ENCODE data around the gene ADARB2. TPM values are rescaled to one million over a fixed set of nuclear protein-coding genes. Genes with fewer than 3 reads are reported as not detected.
A peak's percentile ranks its signal among the peaks of the same experiment; 100 is the strongest.

ADARB2 gene
- total and polyA plus RNA-seq, 8 donors: 0.34 to 24.7 (median 3.2) TPM

DNA sequence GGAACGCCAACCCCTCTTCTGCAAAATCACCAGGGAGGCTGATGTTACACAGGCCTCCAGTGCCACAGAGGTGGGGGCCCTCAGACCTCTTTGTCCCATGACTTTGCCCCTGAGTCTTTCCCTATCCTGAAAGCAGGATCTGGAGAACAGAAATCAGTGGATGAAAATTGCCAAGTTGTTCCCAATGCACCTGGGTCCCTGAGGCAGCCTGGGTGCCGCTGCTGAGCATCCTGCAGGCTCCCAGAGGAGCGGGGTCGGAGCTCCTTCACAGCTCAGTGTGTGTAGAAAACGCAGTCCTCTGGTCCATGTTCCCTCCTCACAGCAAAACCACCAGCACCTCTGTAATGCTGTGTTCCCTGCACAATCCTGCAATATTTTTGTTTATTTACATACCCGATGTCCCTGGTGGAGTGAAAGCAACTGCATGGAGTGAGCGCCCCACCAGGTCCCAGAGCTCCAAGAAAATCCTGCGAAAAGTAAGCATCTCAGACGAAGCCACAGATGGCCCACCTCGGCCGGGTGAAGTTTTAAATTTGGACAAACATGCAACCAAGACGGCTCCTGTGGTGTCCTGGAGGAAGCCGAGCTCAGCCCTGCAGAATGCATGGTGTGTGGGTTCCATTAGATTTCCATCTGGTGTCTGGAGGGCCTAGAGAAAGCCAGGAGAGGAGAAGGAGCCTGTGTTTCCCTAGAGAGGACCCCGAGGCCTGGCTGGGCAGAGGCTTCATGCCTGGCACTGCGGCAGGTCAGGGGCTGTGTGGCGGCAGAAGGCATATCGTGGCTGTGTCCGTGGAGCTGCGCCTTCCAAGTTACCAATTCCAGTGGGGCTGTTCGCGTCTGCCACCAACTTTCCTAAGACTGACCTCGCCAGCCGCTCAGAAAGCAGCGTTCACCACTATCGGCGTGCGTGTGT is 445.9 kb downstream of the ADARB2 start:
- DNase-seq (no peak), FAIRE-seq (no peak), ATAC-seq (no peak)
- H3K4me3 ChIP-seq: no peak overlapping the region
- WGBS, 2 donors: 75 to 76% methylated on average over 27 of the region's 27 CpGs
- no peaks in the 10 kb centered on the region for H3K27me3 ChIP-seq
- H3K27ac ChIP-seq: no peak overlapping the region
- H3K36me3 ChIP-seq: no peaks in the 10 kb centered on the region
- TF ChIP-seq, protein P1, sequence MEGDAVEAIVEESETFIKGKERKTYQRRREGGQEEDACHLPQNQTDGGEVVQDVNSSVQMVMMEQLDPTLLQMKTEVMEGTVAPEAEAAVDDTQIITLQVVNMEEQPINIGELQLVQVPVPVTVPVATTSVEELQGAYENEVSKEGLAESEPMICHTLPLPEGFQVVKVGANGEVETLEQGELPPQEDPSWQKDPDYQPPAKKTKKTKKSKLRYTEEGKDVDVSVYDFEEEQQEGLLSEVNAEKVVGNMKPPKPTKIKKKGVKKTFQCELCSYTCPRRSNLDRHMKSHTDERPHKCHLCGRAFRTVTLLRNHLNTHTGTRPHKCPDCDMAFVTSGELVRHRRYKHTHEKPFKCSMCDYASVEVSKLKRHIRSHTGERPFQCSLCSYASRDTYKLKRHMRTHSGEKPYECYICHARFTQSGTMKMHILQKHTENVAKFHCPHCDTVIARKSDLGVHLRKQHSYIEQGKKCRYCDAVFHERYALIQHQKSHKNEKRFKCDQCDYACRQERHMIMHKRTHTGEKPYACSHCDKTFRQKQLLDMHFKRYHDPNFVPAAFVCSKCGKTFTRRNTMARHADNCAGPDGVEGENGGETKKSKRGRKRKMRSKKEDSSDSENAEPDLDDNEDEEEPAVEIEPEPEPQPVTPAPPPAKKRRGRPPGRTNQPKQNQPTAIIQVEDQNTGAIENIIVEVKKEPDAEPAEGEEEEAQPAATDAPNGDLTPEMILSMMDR (IDR thresholded peaks at IDR 0.05): no peak
- no peaks in the 10 kb centered on the region for H3K4me1 ChIP-seq
- H3K9me3 ChIP-seq: no peaks in the 10 kb centered on the region
- intact Hi-C loops (cut with DNase I): no loop called here

DNA sequence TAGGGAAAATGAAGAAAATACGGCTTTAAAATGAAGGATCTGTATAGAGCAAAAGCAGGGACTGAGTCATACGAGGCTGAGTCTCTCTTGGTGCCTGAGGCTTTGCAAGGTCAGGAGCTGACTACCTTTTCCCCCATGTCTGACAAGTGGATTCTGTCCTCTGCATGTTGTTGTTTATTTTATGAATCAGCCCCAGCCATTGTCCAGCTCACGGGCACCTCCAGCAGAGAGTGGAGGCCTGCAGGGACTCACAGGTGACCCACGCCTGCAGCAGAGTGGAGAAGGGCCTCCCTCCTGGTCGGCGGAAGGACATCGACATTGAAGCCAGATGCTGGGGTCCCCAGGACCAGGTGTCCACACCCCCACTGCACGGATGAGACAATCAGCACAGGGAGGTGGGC is 447.3 kb downstream of the ADARB2 start:
- H3K4me1 ChIP-seq: no peaks in the 10 kb centered on the region
- TF ChIP-seq, protein P1 (IDR thresholded peaks at IDR 0.05): no peak
- H3K36me3 ChIP-seq: no peaks in the 10 kb centered on the region
- no peaks in the 10 kb centered on the region for H3K9me3 ChIP-seq
- H3K27me3 ChIP-seq: no peaks in the 10 kb centered on the region
- intact Hi-C loops (cut with DNase I): no loop called here
- WGBS, 2 donors: 59 to 77% methylated on average over 8 of the region's 8 CpGs
- ATAC-seq (no peak), DNase-seq (peak in 1 of 6 donors; percentile 1), FAIRE-seq (no peak)
- no peak overlapping the region for H3K4me3 ChIP-seq
- no peak overlapping the region for H3K27ac ChIP-seq

DNA sequence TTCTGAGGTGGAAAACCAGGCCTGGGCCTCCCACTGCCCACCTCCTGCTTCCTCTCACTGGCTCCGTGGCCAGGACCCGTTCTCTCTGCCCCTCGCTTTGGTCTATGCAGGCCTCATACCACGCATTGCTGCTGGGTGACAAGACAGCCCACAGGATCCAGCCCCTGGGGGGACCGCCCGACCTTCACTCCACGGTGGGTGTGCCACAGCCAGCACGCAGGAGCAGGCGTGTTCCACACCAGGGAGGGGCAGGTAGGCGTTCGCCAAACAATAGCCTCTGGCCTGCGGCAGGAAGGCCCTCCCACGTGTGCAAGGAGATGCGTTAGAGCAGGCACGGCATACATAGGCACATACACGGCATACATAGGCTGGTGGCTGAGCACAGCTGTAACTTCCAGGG is 447.7 kb downstream of the ADARB2 start:
- Histone ChIP-seq H3K4me3 (no peak overlapping the region), H3K9me3 (no peaks in the 10 kb centered on the region), H3K4me1 (no peaks in the 10 kb centered on the region), H3K27ac (no peak overlapping the region), H3K36me3 (no peaks in the 10 kb centered on the region), H3K27me3 (no peaks in the 10 kb centered on the region)
- 75 to 86% methylated on average over 16 of the region's 16 CpGs for WGBS, 2 donors
- ATAC-seq (no peak), DNase-seq (peak in 1 of 6 donors; percentile 3), FAIRE-seq (no peak)
- TF ChIP-seq, protein P1 (IDR thresholded peaks at IDR 0.05): no peak
- intact Hi-C loops (cut with DNase I): no loop called here

DNA sequence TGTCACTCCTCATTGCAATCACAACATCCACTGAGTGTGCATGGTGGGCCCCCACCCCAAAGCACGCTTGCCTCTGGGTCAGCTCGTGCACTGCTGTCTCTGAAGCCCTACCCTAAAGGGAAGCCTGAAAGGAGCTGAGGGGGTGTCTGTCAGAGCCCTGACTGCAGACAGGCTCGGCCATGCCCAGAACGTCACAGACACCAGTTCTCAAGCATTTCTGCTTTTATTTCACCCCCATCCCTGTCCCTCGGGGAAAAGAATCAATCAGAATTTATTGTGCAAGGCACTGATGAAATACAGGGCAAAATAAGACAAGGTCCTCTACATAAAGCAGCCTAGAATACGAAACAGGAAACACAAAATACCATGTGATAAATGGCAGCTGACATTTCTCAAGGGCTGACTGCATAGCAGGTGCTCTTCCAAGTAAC is 449.3 kb downstream of the ADARB2 start:
- Histone ChIP-seq H3K27ac (no peak overlapping the region), H3K36me3 (no peaks in the 10 kb centered on the region), H3K4me1 (no peaks in the 10 kb centered on the region), H3K27me3 (no peaks in the 10 kb centered on the region), H3K4me3 (no peak overlapping the region), H3K9me3 (no peaks in the 10 kb centered on the region)
- DNase-seq (no peak), ATAC-seq (no peak), FAIRE-seq (no peak)
- intact Hi-C loops (cut with DNase I): no loop called here
- 31 to 38% methylated on average over 6 of the region's 6 CpGs for WGBS, 2 donors
- TF ChIP-seq, protein P1 (IDR thresholded peaks at IDR 0.05): no peak

DNA sequence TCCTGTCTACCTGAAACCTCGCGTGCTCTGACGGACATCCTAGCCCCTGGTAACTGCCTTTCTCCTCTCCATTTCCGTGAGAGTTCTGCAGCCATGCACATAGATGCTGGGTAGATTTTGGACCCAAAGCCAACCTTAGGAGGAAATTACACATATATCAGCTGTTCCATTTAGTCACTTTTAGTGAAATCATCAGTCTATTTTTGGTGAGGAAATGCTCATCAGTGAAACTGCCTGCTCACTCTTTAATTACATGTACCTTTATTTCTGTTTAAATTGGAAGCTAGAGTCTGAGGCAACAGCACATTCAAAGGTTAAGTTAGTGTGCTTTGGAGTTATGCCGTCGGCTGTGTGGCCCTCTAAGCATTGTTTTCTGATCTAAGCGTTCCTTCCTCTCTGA is 449.8 kb downstream of the ADARB2 start:
- Histone ChIP-seq H3K9me3 (no peaks in the 10 kb centered on the region), H3K27me3 (no peaks in the 10 kb centered on the region), H3K36me3 (no peaks in the 10 kb centered on the region), H3K4me3 (no peak overlapping the region), H3K4me1 (no peaks in the 10 kb centered on the region), H3K27ac (no peak overlapping the region)
- intact Hi-C loops (cut with DNase I): no loop called here
- DNase-seq (no peak), ATAC-seq (no peak), FAIRE-seq (no peak)
- WGBS, 2 donors: 64 to 66% methylated on average over 7 of the region's 7 CpGs
- TF ChIP-seq, protein P1 (IDR thresholded peaks at IDR 0.05): no peak
